ENCODE measurements around the gene CEP78.
"Not testable (repeated sequence)": the region's sequence is repeated elsewhere in the genome, so short reads cannot be mapped to it uniquely, and the experiment has no call there.

CEP78 gene

GRCh38 chr9:78235256-78235761 lies 566 bp upstream of the CEP78 start:
- DNase-seq, result no peak

- no peak for DNase-seq
Observed at GRCh38 chr9:78236551-78236910, 656 bp downstream of the CEP78 start.

- DNase-seq, result no peak
Observed at GRCh38 chr9:78238046-78239038, 2.5 kb downstream of the CEP78 start.

- no peak for DNase-seq
Observed at GRCh38 chr9:78239506-78239905, 3.6 kb downstream of the CEP78 start.

GRCh38 chr9:78242041-78242440 lies 6.2 kb downstream of the CEP78 start:
- DNase-seq, result no peak

- DNase-seq, result no peak
Observed at GRCh38 chr9:78243130-78243529, 7.3 kb downstream of the CEP78 start.

- no peak for DNase-seq
Observed at GRCh38 chr9:78245401-78245800, 9.5 kb downstream of the CEP78 start.

GRCh38 chr9:78248635-78249034 lies 12.8 kb downstream of the CEP78 start:
- DNase-seq, result no peak

- no peak for DNase-seq
Observed at GRCh38 chr9:78249542-78249941, 13.7 kb downstream of the CEP78 start.

- DNase-seq, result no peak
Observed at GRCh38 chr9:78252616-78253015, 16.7 kb downstream of the CEP78 start.

- no peak for DNase-seq
Observed at GRCh38 chr9:78253285-78253684, 17.4 kb downstream of the CEP78 start.

- no peak for DNase-seq
Observed at GRCh38 chr9:78261403-78262001, 25.6 kb downstream of the CEP78 start.

- DNase-seq, result no peak
Observed at GRCh38 chr9:78262655-78263054, 26.8 kb downstream of the CEP78 start.

- no peak for DNase-seq
Observed at GRCh38 chr9:78267889-78268288, 32.0 kb downstream of the CEP78 start.

- DNase-seq, result no peak
Observed at GRCh38 chr9:78269784-78270183, 33.9 kb downstream of the CEP78 start.

GRCh38 chr9:78272307-78272706 lies 36.4 kb downstream of the CEP78 start:
- DNase-seq, result no peak

- no peak for DNase-seq
Observed at GRCh38 chr9:78273761-78274160, 37.9 kb downstream of the CEP78 start.

GRCh38 chr9:78278177-78278777 lies 42.4 kb downstream of the CEP78 start:
- no peak for DNase-seq

- DNase-seq, result no peak
Observed at GRCh38 chr9:78278801-78279200, 42.9 kb downstream of the CEP78 start.

GRCh38 chr9:78280982-78281668 lies 45.2 kb downstream of the CEP78 start:
- DNase-seq, result no peak

- not testable (repeated sequence) for DNase-seq
Observed at GRCh38 chr9:78284181-78284580, 48.3 kb downstream of the CEP78 start.

GRCh38 chr9:78286125-78286524 lies 50.2 kb downstream of the CEP78 start:
- no peak for DNase-seq

GRCh38 chr9:78286946-78287388 lies 51.1 kb downstream of the CEP78 start:
- DNase-seq, result no peak

All from activated CD4-positive, CD25-positive, alpha-beta regulatory T cell (primary cell).